HFFc6 (cell line): ENCODE measurements around the gene CABLES2. TPM values are rescaled to one million over a fixed set of nuclear protein-coding genes. Genes with fewer than 3 reads are reported as not detected.

Experiments
- DNase-seq: peaks from one replicate; pipeline ENCODE4 v3.0.0-alpha.2; 2018
- H3K27ac Mint-ChIP-seq: 2 replicates; pipeline ENCODE4 v1.8.0; 2020; ENCODE audit warnings: mild to moderate bottlenecking, mixed read lengths
- H3K27me3 Mint-ChIP-seq: 2 replicates; pipeline ENCODE4 v1.8.0; 2021; ENCODE audit warnings: mild to moderate bottlenecking, moderate library complexity, mixed read lengths; ENCODE audit not compliant: insufficient read depth
- H3K36me3 Mint-ChIP-seq: 2 replicates; pipeline ENCODE4 v1.8.0; 2021; ENCODE audit warnings: low read depth, mixed read lengths
- H3K4me1 Mint-ChIP-seq: 2 replicates; pipeline ENCODE4 v1.8.0; 2020; ENCODE audit warnings: low read depth, mixed read lengths
- H3K4me3 Mint-ChIP-seq: 2 replicates; pipeline ENCODE4 v1.8.0; 2020; ENCODE audit warnings: mild to moderate bottlenecking, moderate library complexity, mixed read lengths
- H3K9me3 Mint-ChIP-seq: 2 replicates; pipeline ENCODE4 v1.8.0; 2020; ENCODE audit warnings: mild to moderate bottlenecking, mixed read lengths
- CTCF ChIP-seq: fragments of 200-600 bp; sonication (generic); IDR thresholded peaks from 2 replicates; pipeline ENCODE4 v1.5.0; 2021; ENCODE audit warnings: antibody characterized with exemption, mild to moderate bottlenecking
- total RNA-seq, 6 experiments: library from RNA; stranded (reverse); fragmentation: NEBNext Ultra II Directional; extraction: Animal tissue kit (Norgen Biotek cat#: 25700); gene quantifications; 2 replicates in 1 of 6; 3 replicates in 5 of 6; pipeline ENCODE4 v1.2.3, GENCODE V29; 2021

Gene CABLES2
- total RNA-seq, 6 experiments from 2014 or later: 4.9 to 7.0 (median 6.6) TPM

GRCh38 chr20:62351469-62352401 lies 55.4 kb downstream of the CABLES2 start:
- H3K4me1 Mint-ChIP-seq: peaks cover 6% of the 10 kb centered on the region; the same call in 1 of the 2 replicates
- peaks cover 11% of the 10 kb centered on the region for H3K9me3 Mint-ChIP-seq
- no peak for TF ChIP-seq CTCF
- no peak overlapping the region for H3K4me3 Mint-ChIP-seq
- H3K27ac Mint-ChIP-seq: no peak overlapping the region
- DNase-seq: no peak
- peaks cover 4% of the 10 kb centered on the region; the same call in 1 of the 2 replicates for H3K27me3 Mint-ChIP-seq
- H3K36me3 Mint-ChIP-seq: peaks cover 10% of the 10 kb centered on the region

- Mint-ChIP-seq H3K9me3 (peaks cover 11% of the 10 kb centered on the region), H3K4me1 (peaks cover 1% of the 10 kb centered on the region; the same call in 1 of the 2 replicates), H3K27me3 (peaks cover 4% of the 10 kb centered on the region; the same call in 1 of the 2 replicates), H3K27ac (no peak overlapping the region), H3K36me3 (peaks cover 10% of the 10 kb centered on the region), H3K4me3 (no peak overlapping the region)
- no peak for TF ChIP-seq CTCF
- DNase-seq: no peak
Measured at GRCh38 chr20:62350629-62351422, 56.3 kb downstream of the CABLES2 start.

- TF ChIP-seq CTCF: no peak
- no peak overlapping the region for H3K4me3 Mint-ChIP-seq
- H3K27me3 Mint-ChIP-seq: peaks cover 4% of the 10 kb centered on the region; the same call in 1 of the 2 replicates
- no peak overlapping the region for H3K27ac Mint-ChIP-seq
- H3K4me1 Mint-ChIP-seq: no peaks in the 10 kb centered on the region
- H3K9me3 Mint-ChIP-seq: peaks cover 11% of the 10 kb centered on the region
- H3K36me3 Mint-ChIP-seq: peaks cover 10% of the 10 kb centered on the region
- no peak for DNase-seq
Measured at GRCh38 chr20:62350098-62350628, 56.9 kb downstream of the CABLES2 start.

GRCh38 chr20:62349556-62350097 lies 57.5 kb downstream of the CABLES2 start:
- Mint-ChIP-seq H3K27me3 (peaks cover 4% of the 10 kb centered on the region; the same call in 1 of the 2 replicates), H3K9me3 (peaks cover 11% of the 10 kb centered on the region), H3K4me3 (no peak overlapping the region), H3K4me1 (no peaks in the 10 kb centered on the region), H3K36me3 (peaks cover 10% of the 10 kb centered on the region), H3K27ac (no peak overlapping the region)
- TF ChIP-seq CTCF: no peak
- no peak for DNase-seq

GRCh38 chr20:62348604-62349003 lies 58.5 kb downstream of the CABLES2 start:
- DNase-seq: no peak
- no peak overlapping the region for H3K4me3 Mint-ChIP-seq
- TF ChIP-seq CTCF: no peak
- peaks cover 10% of the 10 kb centered on the region for H3K36me3 Mint-ChIP-seq
- peaks cover 11% of the 10 kb centered on the region for H3K9me3 Mint-ChIP-seq
- H3K27ac Mint-ChIP-seq: no peak overlapping the region
- H3K4me1 Mint-ChIP-seq: no peaks in the 10 kb centered on the region
- peaks cover 4% of the 10 kb centered on the region; the same call in 1 of the 2 replicates for H3K27me3 Mint-ChIP-seq
